ENCODE data around the gene GID4. TPM values are rescaled to one million over a fixed set of nuclear protein-coding genes. Genes with fewer than 3 reads are reported as not detected.

Gene GID4
- total RNA-seq, 1 experiment from 2014 or later: 6.8 TPM

- DNase-seq (ENCODE audit: low read depth): no peak
Measured at GRCh38 chr17:18016426-18016825, 22.8 kb upstream of the GID4 start.

DNA sequence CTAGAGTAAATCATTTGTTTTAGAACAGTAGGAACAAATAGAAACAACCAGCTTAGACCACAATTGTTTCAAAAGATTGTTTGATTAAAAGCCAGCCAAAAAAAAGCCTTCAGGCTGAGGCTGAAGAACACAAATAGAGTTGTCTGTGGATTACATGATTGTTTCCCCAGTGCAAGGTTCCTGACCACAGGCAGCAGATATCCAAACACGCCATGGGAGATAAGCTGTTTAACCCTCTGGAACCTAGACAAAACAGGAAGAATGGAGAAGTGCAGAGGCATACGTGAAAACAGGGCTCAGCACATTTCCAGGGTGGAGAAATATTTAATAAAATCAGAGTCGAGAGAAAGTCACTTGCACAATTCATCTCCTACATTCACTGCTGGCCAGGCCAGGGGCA, 21.2 kb upstream of the GID4 start:
- no peak for DNase-seq (ENCODE audit: low read depth)

- DNase-seq (ENCODE audit: low read depth): no peak
Measured at GRCh38 chr17:18018411-18018921, 20.7 kb upstream of the GID4 start.

GRCh38 chr17:18019838-18020154, 19.4 kb upstream of the GID4 start:
- DNase-seq (ENCODE audit: low read depth): no peak

DNA sequence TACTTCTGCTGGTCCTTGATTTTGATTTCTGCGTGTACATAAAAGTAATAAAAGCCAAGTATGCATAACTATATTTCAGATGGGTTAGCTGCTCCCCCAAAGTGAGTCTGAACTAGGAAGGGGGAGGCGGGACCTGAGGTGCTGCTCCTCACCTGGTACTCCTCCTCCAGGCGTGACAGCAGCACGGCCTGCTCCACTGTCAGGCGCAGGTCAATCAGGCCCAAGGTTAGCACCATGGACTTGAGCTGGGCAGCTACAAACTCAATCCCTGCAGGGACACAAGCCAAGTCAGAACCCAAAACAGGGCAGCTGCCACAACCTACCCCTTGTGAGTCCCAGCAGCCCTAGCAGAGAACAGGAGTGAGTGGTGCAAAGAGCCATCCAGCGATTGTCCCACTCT, 18.2 kb upstream of the GID4 start:
- no peak for DNase-seq (ENCODE audit: low read depth)

DNA sequence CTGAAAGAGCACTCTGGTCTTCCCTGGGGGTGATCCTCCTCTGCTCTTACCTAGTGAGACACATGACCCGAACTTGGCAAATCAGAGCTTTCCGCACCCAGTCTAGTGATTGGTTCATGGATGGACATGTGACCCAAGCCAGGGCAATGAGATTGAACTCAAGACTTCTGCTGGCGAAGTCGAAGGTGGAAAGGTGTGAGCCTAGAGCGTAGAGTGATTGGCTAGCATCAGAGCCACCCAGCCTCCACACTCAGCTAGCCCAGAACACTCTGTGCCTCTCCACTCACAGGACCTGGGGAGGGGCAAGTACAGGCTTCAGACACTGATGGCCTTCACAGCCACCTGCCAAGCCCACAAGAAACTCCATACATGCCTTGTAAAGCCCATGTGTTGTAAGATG, 17.8 kb upstream of the GID4 start:
- no peak for DNase-seq (ENCODE audit: low read depth)

DNA sequence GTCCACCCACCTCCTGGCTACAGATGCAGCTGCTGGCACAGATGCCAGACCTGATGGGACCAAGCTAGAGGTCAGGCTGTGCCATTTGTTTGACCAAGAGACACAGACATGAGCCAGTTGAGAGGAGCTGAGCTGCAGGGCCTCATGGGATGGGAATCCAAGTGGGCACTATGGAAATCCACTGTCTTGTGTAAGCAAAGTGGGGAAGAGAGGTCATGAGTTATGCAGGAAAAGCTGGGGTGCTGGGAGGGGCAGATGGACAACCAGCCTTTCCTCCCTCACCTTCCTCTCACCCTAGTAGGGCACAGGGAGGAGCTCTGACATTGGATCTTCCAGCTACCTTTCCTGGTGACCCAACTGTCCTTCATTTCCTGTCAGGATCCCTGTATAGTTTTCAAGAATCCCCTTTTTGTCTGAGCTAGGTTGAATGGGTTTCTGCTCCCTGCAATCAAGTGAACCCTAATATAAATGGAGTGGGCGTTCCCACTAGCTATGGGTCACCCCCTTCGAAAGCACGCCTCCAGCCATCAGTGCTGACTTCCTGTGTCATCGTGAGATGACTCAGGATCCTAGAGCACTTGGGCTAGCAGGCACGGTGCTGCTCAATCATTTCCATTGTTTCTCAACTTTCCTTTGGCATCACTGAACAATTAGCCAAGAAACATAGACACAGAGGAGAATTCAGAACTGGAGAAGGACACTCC, 13.8 kb upstream of the GID4 start:
- peak; percentile 61 for DNase-seq (ENCODE audit: low read depth)

GRCh38 chr17:18025945-18026776, 13.0 kb upstream of the GID4 start:
- DNase-seq (ENCODE audit: low read depth): peak; percentile 80

DNA sequence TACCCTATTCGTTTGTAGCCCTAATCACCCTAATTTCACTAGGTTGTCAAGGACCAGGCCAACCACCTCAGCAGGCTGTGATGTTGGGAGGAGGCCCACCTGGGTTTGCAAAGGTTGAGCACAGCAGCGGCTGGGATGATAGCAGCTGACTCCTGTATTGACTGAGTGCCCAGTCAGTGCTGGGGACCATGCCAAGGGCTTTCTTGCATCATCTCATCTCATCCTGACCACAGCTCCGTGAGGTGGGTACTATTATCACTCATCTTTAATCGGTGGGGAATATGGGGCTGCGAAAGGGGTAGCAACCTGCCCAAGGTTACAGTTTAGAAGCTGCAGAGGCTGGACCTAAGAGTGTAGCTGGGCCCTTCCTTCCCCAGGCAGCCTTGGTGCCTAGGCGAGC, 11.9 kb upstream of the GID4 start:
- DNase-seq (ENCODE audit: low read depth): no peak

DNA sequence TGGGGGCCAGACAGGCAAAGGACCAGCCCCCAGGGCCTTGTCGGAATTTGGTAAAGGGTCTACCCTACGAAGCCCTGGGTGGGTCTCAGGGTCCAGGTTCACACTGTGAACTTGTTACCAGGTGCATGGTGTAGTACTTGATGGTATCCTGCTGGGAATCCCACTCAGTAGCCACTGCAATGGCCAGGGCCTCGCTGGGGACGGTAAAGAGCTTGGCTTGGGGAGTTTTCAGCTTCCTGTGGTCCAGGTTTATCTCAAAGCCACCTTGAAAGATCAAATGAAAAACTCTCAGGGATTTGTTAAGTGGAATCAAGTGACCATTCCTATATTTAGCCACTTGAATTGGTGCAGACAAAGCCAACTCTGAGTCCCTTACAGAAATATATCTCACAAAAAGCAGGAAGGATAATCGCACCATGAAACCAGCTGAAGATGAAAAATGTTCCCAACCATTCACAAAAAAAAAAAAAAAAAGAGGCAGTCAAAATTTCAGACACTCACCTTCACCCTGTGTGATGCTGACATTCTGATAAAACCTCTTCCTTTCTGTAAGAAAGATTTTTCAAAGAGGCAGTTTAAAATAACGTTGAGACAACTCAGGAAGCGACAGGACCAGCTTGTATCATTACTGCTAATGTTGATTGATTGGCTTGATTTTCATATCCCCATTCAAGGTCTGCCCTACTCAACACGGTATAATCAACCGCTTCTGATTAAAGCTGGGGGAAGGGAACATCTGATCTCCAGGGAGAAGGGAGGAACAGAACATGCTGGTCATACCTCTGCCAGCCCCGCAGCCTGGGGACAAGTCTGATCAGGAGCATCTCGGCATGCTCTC, 10.9 kb upstream of the GID4 start:
- no peak for DNase-seq (ENCODE audit: low read depth)

- DNase-seq (ENCODE audit: low read depth): no peak
Measured at GRCh38 chr17:18028952-18029540, 10.2 kb upstream of the GID4 start.

GRCh38 chr17:18031955-18032354, 7.3 kb upstream of the GID4 start:
- DNase-seq (ENCODE audit: low read depth): no peak

DNA sequence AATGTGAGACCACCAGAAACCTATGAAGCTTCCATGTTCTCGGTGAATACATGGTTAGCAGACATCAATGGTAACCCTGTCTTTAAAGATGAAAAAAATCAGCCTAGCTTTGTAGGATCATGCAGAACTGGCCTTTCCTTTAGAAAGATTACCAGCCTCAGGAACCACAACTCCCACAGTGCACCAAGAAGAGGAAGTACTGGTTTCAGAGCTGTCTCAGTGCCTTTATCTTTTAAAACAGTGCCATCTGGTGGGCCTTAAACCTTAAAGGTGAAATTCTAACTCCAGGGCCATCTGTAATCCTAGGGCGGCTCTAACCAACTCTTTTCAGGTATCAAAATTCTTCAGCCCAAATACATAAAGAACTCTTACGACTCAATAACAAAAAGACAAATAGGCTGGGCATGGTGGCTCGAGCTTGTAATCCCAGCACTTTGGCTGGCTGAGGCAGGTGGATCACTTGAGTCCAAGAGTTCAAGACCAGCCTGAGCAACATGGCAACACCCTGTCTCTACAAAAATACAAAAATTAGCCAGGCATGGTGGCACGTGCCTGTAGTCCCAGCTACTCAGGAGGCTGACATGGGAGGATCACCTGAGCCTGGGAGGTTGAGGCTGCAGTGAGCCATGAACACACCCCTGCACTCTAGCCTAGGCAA, 5.6 kb upstream of the GID4 start:
- peak; percentile 82 for DNase-seq (ENCODE audit: low read depth)

GRCh38 chr17:18035704-18036103, 3.5 kb upstream of the GID4 start:
- no peak for DNase-seq (ENCODE audit: low read depth)

- DNase-seq (ENCODE audit: low read depth): no peak
Measured at GRCh38 chr17:18037486-18037885, 1.7 kb upstream of the GID4 start.

DNA sequence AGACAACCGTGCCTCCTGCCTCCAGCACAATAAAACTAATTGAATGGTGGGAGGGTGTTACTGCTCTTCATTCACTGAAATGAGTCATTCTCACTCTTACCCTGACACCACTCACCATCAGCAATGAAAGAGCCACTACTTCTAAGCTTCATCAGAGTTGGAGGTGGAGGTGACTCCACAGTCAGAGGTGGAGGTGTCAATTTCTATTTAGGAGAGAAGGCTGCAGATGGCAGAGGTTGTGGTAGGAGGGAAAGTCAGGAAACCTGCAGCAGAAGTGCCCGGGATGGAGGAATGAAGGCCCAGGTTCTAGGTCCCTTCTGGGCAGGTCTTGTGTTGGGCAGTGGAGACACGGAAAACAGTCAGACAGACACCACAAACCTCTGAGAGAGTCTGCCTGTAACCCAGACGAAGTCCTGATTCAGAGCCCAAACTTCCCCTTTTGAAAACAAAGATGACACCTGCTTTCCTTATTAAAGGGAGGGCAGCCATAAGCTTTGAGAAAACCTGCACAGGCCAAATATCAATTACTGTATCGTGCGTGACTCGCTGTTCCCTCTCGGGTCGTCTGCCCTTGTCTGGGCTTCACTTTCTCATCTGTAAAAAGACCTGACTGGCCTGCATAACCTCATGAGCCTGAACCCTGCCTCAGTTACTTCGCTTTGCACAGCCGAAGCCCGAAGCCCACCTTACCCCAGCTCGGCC, 908 bp upstream of the GID4 start:
- no peak for DNase-seq (ENCODE audit: low read depth)

DNA sequence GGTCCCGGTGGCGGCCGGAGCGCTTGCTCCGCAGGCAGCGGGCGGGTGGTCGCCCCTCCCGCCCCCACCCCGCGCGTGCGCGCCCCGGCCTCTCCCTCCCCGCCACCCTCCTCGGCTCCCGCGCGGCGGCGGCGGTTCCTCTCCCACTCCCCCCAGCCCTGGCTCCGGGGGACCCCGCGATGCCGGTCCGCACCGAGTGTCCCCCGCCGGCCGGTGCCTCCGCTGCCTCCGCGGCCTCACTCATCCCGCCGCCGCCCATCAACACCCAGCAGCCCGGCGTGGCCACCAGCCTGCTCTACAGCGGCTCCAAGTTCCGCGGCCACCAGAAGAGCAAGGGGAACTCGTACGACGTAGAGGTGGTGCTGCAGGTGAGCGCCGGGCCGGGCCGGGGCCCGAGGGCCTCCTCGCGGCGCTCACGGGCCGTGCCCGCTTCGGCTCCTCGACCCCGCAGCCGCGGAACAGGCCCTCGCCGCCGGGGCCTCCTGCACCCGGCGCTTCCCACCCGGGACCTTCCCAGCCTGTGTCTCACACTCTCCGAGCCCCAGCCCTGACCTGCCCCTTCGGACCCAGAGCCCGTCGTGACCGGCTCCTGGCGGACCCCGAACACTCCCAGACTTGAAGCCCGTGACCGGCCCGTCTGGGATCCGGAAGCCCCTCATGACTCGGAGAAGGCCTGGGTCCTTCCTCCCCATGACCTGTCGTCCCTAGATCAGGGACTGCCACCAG, 490 bp downstream of the GID4 start:
- no peak for DNase-seq (ENCODE audit: low read depth)

GRCh38 chr17:18040261-18040858, 1.2 kb downstream of the GID4 start:
- DNase-seq (ENCODE audit: low read depth): no peak

GRCh38 chr17:18041776-18042175, 2.6 kb downstream of the GID4 start:
- peak; percentile 44 for DNase-seq (ENCODE audit: low read depth)

All from LHCN-M2 (cell line).